EL (cell line): ENCODE data around the gene MLXIP.
"Not testable (repeated sequence)": the region's sequence is repeated elsewhere in the genome, so short reads cannot be mapped to it uniquely, and the experiment has no call there.

Experiments used
- DNase-seq: peaks from one replicate; pipeline ENCODE4 v3.0.0-alpha.2; 2016

Gene MLXIP

GRCh38 chr12:122096591-122097149 lies 18.1 kb downstream of the MLXIP start:
- DNase-seq: no peak

DNA sequence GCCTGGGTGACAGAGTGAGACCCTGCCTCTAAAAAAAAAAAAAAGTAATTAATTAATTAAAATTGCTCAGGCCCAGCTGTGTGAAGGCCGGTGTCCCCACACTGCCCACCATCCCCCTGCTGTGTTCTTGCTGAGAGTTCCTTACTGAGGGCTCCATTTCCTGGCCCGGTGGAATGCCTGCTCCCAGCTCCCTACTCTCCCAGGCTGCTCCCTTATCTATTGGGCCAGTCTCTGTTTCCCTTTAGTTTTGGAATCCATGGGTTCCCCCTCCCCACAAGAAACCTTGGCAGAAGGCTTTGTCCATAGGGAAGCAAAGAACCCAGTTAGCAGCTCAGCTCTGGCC lies 19.0 kb downstream of the MLXIP start:
- DNase-seq: no peak

DNA sequence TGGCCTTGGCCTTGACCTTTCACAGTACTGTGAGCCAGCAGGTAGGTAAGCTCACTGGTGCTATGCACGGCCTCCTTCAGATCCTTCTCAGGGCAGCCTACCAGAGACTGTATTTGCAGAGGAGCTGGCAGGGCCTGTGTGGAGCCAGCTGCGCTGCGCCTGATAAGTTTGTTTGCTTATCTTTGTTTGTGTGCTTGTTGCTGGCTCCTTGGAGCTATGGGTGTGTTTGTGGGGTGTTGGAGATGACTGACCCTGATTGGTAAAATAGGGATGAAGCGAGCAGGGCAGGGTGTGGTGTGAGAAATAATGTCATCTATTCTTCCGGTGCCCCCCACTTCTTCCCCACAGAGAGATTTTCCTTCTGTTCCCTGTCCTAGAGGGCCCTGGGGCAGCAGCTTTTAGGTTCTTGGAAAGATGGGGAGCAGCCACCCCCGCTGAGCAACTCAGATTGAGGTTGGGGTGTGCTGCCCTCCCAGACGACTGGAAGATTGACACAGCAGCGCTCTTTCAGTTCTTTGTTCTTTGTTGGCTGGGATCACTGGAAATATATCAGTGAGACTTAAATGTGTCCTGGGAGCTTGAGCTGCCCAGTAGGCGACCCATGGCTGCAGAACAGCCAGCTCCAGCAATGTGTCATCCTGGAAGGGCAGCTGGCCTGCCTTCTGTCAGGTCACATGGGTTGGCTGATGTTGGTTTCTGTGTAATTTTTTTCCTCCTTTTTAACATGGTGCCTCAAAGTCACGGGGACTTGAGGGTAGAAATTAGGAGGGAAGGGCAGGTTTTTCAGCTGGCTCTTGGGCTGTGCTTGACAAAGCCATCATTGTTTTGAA lies 19.6 kb downstream of the MLXIP start:
- DNase-seq: peak; percentile 45

GRCh38 chr12:122099280-122099749 lies 20.8 kb downstream of the MLXIP start:
- no peak for DNase-seq

DNA sequence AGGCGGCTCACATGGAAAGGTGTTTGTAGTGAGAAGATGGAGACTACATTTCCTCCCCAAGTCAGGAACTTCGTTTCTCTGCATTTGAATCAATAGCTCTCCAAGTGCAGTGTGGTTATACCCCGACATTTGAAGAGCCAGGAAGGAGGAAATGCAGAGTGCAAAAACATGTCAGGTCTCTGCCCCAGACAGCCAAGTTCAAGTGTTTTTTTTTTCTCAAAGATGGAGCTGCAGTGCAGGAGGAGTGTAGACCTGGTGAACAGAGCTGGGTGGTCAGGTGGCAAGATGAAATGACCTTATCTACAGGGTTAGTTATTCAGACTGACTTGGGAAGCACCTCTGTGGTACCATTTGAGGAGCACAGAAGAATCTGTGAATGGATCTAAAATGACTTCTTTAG lies 21.3 kb downstream of the MLXIP start:
- DNase-seq: no peak

DNA sequence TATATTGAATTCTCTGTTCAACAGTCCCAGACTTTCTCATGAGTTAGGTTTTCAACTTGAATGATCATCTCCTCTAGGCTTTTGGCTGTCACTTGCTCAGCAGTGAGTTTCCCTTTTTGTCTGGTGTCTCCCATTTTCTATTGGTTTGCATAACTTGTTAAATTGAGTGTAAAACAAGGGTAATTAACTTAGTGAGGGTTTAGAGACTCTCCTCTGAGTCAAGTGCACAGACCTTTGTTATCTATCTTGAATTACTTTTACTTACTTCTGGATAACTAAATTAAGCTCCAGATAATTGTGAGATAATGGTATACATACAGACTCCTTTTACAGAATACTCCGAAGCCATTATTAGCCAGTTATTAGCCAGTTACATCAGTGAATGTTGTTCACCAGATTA lies 22.0 kb downstream of the MLXIP start:
- DNase-seq: no peak

DNA sequence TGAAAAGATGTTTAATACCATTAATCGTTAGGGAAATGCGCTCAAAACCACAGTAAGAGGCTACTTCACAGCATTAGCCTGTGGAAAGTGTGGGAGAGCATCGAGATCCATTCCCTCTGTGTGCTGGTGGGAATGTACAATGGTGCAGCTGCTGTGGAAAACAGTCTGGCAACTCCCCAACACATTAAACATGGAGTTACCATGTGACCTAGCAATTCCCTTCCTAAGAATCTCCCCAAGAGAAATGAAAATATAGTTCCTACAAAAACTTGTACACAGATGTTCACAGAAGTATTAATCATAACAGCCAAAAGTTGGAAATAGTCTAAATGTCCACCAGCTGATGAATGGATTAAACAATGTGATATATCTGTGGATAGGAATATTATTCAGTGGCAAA lies 23.8 kb downstream of the MLXIP start:
- DNase-seq: no peak

DNA sequence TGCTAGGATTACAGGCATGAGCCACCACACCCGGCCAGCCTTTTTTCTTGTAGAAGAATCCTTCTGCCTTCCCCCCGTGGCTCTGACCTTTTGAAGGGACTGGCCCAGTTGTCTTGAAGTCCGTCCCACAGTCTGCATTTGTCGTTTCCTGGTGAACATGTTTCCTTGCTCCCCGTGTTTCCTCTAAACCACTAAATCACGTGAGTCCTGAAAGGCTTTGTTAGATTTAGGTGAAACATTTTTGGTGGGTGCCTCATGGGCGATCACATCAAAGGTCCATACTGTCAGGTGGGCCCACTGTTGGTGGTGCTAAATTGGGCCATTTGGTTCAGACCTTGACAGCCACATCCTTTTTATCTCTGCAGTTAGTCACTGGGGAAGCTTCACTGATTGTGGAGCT lies 26.3 kb downstream of the MLXIP start:
- DNase-seq: no peak

DNA sequence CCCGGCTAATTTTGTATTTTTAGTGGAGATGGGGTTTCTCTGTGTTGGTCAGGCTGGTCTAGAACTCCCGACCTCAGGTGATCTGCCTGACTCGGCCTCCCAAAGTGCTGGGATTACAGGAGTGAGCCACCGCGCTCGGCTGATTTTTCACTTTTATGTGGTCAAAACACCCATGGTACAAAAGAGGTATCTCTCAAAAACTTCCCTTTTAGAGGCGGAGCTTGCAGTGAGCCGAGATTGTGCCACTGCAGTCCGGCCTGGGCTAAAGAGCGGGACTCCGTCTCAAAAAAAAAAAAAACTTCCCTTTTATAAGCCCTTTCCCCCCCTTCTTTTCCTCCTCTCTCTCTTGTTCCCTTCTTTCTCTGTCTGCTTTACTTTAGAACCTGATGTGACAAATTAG lies 26.9 kb downstream of the MLXIP start:
- not testable (repeated sequence) for DNase-seq

- DNase-seq: no peak
These were observed 28.3 kb downstream of the MLXIP start for GRCh38 chr12:122106843-122107242.

- peak; percentile 68 for DNase-seq
These were observed 28.7 kb downstream of the MLXIP start for GRCh38 chr12:122107261-122107660.

DNA sequence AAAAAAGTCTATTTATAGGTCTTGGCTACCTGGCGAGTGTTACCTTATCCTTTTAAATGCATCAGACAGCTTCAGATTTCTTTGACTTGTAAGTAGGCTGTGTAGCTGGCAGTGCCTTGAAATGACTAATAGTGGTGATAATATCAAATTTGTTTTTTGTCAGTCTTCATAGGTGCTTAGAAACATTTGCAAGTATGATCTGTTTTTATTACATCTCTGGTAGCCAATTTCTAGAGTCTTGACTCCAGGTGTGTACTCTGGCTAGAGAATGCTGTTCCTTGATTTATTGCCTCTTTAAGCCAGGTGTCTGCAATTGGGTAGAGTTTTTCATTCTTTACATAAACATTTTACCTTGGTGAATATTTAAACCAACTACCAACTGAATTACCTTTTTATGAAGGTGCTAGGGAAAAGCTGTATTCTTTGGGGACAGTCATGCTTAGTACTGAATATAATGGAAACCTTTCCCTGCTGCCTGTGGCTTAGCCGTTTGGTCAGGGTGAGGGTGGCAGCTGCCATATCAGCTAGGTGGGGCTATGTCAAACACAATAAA lies 32.6 kb downstream of the MLXIP start:
- DNase-seq: no peak

- no peak for DNase-seq
These were observed 38.4 kb downstream of the MLXIP start for GRCh38 chr12:122116707-122117535.

DNA sequence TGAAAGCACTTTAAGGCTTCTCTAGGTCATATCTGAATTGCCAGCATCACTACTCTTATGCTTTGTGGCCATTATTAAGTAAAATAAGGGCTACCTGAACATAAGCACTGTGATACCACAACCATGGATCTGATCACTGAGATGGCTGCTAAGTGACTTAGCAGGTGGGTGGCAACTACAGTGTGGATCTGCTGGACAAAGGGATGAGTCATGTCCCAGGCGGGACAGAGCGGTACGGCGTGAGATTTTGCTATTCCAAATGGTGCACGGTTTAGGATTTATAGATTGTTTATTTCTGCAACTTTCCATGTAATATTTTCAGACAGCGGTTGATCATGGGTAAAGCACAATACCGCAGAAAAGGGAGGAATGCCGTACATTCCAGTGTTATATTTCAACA lies 39.4 kb downstream of the MLXIP start:
- DNase-seq: no peak

- not testable (repeated sequence) for DNase-seq
These were observed 42.8 kb downstream of the MLXIP start for GRCh38 chr12:122121341-122121740.

DNA sequence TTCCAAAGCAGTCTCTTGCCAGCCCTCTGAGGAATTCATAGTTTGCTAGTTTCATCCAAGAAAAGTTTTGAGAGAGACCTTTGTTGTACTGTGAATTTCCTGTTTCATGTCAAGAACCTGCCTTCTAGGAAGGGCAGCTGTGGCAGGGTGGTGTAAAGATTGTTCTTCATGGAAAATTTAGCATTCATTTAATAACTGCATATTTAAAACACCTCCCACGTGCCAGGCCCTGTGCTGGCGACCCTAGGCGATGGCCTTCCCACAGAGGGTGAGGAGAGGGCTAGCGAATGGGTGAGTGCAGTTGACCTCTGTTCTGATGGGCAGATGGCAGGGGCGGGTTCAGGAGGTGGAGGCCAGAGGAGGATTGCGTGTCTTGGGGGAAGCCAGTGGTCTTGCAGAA lies 43.2 kb downstream of the MLXIP start:
- DNase-seq: no peak

- DNase-seq: peak; percentile 75
These were observed 44.6 kb downstream of the MLXIP start for GRCh38 chr12:122123051-122123760.

GRCh38 chr12:122123761-122124145 lies 45.2 kb downstream of the MLXIP start:
- DNase-seq: no peak

- DNase-seq: no peak
These were observed 45.8 kb downstream of the MLXIP start for GRCh38 chr12:122124370-122124769.

DNA sequence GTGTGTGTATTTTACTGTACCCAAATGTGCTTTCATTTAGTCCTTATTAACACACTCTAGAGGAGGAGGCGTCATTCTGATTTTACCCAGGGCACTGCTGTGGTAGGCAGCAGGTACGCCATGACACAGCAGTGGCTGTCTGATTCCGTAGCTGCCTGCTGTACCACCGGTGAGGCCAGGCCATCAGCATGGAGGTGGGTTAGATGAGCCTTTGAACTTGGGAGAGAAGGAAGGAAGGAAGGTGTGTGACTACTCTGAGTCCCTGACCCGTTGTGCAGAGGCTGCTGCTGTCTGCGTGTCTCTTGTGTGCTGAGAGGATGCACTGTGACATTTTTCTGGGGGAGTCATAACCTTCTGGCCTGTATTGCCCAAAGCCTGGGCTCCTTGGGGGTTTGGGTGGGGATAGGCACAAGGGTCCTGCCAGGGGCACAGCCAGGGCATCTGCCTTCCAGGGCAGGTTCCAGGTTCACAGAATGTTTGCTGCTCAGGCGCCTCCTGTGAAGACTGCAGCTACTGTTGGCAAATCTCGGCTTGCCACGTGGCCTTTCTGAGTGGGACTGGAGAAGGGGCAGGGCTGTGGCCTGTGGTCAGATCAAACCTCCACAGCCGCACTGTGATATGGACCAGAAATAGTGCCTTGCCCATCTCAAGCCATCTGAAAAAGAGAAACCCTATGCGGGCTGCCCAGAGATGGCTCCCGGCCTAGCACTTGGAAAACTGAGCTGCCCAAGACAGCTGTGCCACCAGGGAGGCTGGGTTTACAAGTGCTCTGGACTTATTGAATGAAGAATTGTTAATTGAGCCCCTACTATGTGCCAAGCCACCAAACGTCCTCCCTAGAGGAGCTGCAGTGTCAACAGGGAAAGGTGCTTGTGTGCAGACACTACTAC lies 47.1 kb downstream of the MLXIP start:
- DNase-seq: no peak

DNA sequence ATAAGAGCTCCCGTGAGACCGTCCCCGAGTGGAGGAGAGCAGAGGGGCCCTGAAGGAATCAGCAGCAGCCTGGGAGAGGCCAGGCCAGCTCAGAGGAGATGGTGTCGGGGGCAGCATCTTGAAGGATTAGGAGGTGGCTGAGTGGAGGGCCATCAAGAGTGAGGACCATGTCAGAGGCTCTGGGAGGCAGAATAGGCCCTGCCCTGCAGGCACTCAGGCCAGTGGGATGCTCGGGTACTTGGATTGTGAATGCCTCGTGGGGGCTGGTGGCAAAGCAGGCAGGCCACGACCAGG lies 47.7 kb downstream of the MLXIP start:
- no peak for DNase-seq
